ENCODE data around the gene RPL36AL.

RPL36AL gene

DNA sequence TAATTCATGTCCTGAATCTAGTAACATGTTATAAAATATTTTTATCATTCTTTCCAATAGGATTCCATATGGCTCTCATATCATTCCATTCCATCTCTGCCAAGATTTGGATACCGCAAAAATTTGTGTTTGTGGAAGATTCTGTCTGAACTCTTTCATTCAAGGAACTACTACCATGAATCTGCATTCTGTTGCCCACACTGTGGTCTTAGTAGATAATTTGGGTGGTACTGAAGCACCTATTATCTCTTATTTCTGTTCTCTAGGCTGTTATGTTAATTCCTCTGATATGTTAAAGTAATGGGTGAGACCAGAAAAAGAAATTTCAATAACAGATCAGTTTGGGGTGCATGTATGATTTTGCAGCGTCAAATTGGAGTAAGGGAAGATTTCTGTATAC, 6.2 kb downstream of the RPL36AL start:
- H3K27ac ChIP-seq: no peak overlapping the region
- TF ChIP-seq, protein P1, sequence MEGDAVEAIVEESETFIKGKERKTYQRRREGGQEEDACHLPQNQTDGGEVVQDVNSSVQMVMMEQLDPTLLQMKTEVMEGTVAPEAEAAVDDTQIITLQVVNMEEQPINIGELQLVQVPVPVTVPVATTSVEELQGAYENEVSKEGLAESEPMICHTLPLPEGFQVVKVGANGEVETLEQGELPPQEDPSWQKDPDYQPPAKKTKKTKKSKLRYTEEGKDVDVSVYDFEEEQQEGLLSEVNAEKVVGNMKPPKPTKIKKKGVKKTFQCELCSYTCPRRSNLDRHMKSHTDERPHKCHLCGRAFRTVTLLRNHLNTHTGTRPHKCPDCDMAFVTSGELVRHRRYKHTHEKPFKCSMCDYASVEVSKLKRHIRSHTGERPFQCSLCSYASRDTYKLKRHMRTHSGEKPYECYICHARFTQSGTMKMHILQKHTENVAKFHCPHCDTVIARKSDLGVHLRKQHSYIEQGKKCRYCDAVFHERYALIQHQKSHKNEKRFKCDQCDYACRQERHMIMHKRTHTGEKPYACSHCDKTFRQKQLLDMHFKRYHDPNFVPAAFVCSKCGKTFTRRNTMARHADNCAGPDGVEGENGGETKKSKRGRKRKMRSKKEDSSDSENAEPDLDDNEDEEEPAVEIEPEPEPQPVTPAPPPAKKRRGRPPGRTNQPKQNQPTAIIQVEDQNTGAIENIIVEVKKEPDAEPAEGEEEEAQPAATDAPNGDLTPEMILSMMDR (conservative IDR thresholded peaks at IDR 0.05): no peak
- TF ChIP-seq ZFX (IDR thresholded peaks at IDR 0.05): no peak

DNA sequence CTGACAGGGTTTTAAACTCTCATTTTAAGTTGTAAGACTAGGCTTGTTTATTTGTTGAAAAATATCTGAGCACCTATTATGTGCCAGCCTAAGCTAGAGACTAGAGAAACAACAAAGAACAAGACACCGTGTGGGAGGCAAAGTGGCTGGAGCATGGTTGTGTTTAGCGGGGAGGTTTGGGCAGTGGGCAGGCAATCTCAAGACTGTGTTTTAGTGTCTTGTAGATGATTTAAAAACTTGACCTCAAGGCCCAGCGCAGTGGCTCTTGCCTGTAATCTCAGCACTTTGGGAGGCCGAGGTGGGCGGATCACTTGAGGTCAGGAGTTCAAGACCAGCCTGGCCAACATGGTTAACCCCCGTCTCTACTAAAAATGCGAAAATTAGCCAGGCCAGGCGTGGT, 7.8 kb downstream of the RPL36AL start:
- TF ChIP-seq, protein P1 (conservative IDR thresholded peaks at IDR 0.05): no peak
- no peak for TF ChIP-seq ZFX (IDR thresholded peaks at IDR 0.05)
- no peak overlapping the region for H3K27ac ChIP-seq

DNA sequence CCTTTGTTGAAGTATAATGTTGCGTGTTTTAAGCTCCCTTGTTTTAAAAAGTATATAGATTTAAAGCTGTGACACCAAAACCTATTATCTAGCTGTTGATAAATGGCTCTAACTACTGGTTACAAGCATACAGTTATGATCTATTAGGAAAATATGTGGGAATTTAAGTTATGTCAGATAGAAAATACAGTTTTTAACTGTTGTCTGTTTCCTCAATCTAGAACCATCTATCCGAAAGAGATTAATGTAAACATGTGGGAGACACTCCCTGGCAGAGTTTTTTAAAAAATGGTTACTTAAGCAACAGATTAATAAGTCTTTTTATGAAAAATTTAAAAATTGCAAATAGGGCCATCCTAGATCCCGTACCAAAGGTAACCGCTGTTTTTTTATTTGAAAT, 8.2 kb downstream of the RPL36AL start:
- H3K27ac ChIP-seq: no peak overlapping the region
- no peak for TF ChIP-seq ZFX (IDR thresholded peaks at IDR 0.05)
- TF ChIP-seq, protein P1 (conservative IDR thresholded peaks at IDR 0.05): no peak

DNA sequence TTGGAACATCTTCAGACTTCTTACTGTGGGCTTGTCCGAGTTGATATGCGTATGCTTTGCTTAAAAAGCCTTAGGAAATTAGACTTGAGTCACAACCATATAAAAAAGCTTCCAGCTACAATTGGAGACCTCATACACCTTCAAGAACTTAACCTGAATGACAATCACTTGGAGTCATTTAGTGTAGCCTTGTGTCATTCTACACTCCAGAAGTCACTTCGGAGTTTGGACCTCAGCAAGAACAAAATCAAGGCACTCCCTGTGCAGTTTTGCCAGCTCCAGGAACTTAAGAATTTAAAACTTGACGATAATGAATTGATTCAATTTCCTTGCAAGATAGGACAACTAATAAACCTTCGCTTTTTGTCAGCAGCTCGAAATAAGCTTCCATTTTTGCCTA, 12.8 kb downstream of the RPL36AL start:
- TF ChIP-seq, protein P1 (conservative IDR thresholded peaks at IDR 0.05): no peak
- TF ChIP-seq ZFX (IDR thresholded peaks at IDR 0.05): no peak
- H3K27ac ChIP-seq: no peak overlapping the region

DNA sequence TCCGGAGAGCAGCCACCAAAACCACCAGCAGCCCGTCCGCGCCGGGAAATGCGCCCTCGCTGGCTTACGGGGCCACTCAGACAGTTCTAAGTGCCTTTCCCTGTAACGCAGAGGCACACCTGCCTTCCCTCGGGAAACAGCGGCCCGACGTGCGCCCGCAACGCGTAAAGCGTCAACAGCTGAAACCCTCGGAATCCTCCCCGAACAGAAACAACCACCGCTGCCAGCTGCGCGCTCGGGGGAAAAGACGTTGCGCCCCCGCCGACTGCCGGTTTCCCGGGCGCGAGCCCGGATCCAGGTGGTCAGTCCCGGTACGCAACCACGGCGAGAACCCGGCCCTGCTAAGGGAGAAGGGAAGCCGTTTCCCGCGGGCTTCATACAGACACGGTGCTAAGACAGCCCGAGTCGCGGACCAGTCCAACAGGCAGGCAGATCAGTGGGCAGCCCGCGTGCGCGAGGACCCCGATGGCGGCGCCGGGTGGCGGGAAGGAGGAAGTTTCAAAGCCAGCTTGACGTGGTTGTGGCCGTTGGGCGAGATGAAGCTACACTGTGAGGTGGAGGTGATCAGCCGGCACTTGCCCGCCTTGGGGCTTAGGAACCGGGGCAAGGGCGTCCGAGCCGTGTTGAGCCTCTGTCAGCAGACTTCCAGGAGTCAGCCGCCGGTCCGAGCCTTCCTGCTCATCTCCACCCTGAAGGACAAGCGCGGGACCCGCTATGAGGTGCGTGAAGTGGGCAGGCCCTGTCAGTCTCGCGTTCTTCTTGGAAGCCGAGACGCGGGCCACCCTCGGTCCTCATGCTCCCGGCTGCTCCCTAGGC, 21.7 kb downstream of the RPL36AL start, which contains the start of gene LRR1:
Gene LRR1 (plus strand): TSS at position 456 of the 816 bp plus-strand sequence. CDS start 81 bp downstream, at position 537.
- peak within 1 kb of the TSS; percentile 93 for H3K27ac ChIP-seq
- TF ChIP-seq, protein P1 (conservative IDR thresholded peaks at IDR 0.05): no peak
- peak; percentile 16; the same call in 1 of the 2 replicates for TF ChIP-seq ZFX (IDR thresholded peaks at IDR 0.05)

DNA sequence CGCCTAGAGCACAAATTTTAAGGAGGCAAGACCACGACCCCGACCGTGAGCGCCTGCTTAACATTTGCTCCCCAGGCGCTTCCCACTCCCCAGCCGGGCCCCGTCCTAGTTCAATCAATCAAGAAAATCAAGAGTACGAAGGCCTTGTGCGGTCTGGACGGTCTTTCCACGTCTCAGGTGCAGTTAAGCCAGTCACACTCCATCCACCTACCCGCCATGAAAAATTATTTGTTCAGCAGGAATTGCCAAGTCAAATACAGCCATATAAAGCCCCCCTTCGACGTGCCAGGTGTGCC, 22.3 kb downstream of the RPL36AL start:
- TF ChIP-seq, protein P1 (conservative IDR thresholded peaks at IDR 0.05): no peak
- TF ChIP-seq ZFX (IDR thresholded peaks at IDR 0.05): peak; percentile 44; the same call in 1 of the 2 replicates
- H3K27ac ChIP-seq: peak overlapping the region; percentile 93

DNA sequence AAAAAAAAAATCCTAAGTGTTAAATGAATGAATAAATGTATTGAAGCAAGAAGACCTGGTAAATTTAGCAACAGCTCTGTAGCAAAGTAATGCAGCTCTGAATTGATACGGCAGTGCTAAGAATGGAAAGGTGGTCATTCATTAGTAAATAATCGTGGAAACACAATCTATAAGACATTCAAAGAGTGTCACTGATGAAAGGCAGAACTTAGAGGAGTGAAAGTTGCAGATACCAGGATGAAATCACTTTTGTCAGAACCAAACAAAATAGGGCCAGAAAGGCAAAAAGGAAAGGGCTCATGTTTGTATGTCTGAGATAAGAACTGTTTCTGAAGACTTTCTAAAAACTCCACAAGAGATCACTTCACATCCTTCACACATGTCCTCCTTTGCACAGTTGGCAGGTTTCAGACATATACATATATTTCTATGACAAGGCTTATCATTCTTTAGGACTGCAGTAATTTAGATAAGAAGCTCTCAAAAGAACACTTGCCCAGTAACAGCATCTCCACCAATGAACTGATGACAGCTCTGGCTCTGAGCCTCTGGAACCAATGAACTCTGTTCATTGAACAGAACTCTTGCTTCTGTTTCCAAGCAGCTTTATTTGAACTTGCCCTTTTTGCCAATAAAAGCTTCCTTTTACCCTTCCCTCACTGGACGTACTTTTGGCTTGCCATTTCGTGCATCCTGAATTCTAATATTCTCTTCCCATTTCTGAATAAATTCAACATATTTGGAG, 25.9 kb downstream of the RPL36AL start:
- H3K27ac ChIP-seq: no peak overlapping the region

More for the DNA sequence above, 25.9 kb downstream of the RPL36AL start:
- TF ChIP-seq, protein P1 (conservative IDR thresholded peaks at IDR 0.05): no peak
- no peak for TF ChIP-seq ZFX (IDR thresholded peaks at IDR 0.05)
